HepG2 (cell line): ENCODE measurements around the gene CEACAM16. TPM values are rescaled to one million over a fixed set of nuclear protein-coding genes. Genes with fewer than 3 reads are reported as not detected.

Experiments
- CSRNP1 ChIP-seq: sonication (generic); formaldehyde crosslinking; IDR thresholded peaks from 2 replicates; pipeline ENCODE4 v1.8.1; 2023; ENCODE audit warnings: mild to moderate bottlenecking, missing genetic modification reagents
- HDAC2 ChIP-seq: sonication (generic); formaldehyde crosslinking; IDR thresholded peaks from 2 replicates; pipeline ENCODE4 v1.4.0; 2020; ENCODE audit warnings: missing genetic modification reagents
- NFRKB ChIP-seq: fragments of 450-650 bp; IDR thresholded peaks from 2 replicates; pipeline ENCODE4 v1.6.1; 2017
- PAF1 ChIP-seq: IDR thresholded peaks from 2 replicates; pipeline ENCODE4 v1.6.1; 2016; ENCODE audit warnings: missing genetic modification reagents, missing compliant biosample characterization
- PITX1 ChIP-seq: sonication (generic); formaldehyde crosslinking; IDR thresholded peaks from 2 replicates; pipeline ENCODE4 v1.5.1; 2020; ENCODE audit warnings: mild to moderate bottlenecking, missing genetic modification reagents
- STAT5B ChIP-seq: sonication (generic); formaldehyde crosslinking; IDR thresholded peaks from 2 replicates; pipeline ENCODE4 v1.4.0; 2020; ENCODE audit warnings: missing genetic modification reagents
- ZFP36 ChIP-seq: fragments of 150-350 bp; IDR thresholded peaks from 2 replicates; pipeline ENCODE4 v1.6.1; 2018; ENCODE audit warnings: borderline replicate concordance, low read length, low read depth; ENCODE audit not compliant: partially characterized antibody
- ZNF430 ChIP-seq: sonication (generic); formaldehyde crosslinking; IDR thresholded peaks from 2 replicates; pipeline ENCODE4 v1.9.0; 2021; ENCODE audit warnings: mild to moderate bottlenecking, missing genetic modification reagents
- ZNF670 ChIP-seq: sonication (generic); formaldehyde crosslinking; IDR thresholded peaks from 2 replicates; pipeline ENCODE4 v1.8.0; 2022; ENCODE audit warnings: mild to moderate bottlenecking, missing genetic modification reagents, borderline replicate concordance
- ZNF678 ChIP-seq: sonication (generic); formaldehyde crosslinking; IDR thresholded peaks from 2 replicates; pipeline ENCODE4 v1.4.0; 2020; ENCODE audit warnings: mild to moderate bottlenecking, missing genetic modification reagents
- ZNF724P ChIP-seq: sonication (generic); formaldehyde crosslinking; IDR thresholded peaks from 2 replicates; pipeline ENCODE4 v1.8.0; 2022; ENCODE audit warnings: missing genetic modification reagents, borderline replicate concordance
- ZNF839 ChIP-seq: sonication (generic); formaldehyde crosslinking; IDR thresholded peaks from 2 replicates; pipeline ENCODE4 v1.4.0; 2020; ENCODE audit warnings: missing genetic modification reagents, mild to moderate bottlenecking, borderline replicate concordance
- polyA plus RNA-seq, 8 experiments: library from polyadenylated mRNA; depleted of rRNA in 3 of 8; stranded (reverse) in 7 of 8; unstranded in 1 of 8; fragments of >200 nt; fragmentation: Illumina TruSeq in 4 of 8; extraction: Trizol in 4 of 8; gene quantifications; 2 replicates each; pipeline versions ENCODE4 v1.2.1 to v1.2.3, GENCODE V29; 2011 to 2016; ENCODE audit warnings: low read depth in 4 of 8, missing spikeins in 1 of 8, mixed read lengths in 1 of 8; ENCODE audit not compliant: insufficient read depth in 1 of 8
- total RNA-seq, 5 experiments: library from RNA; depleted of rRNA; stranded (reverse); fragments of >200 nt; fragmentation: Illumina TruSeq; extraction: Trizol; gene quantifications; 2 replicates each; pipeline ENCODE4 v1.2.3, GENCODE V29; 2016; ENCODE audit warnings: low read depth in 1 of 5
- TF ChIP-seq, protein P1 (sequence below): sonication (generic); formaldehyde crosslinking; IDR thresholded peaks from 2 replicates; pipeline ENCODE4 v1.5.0; 2020; ENCODE audit warnings: missing genetic modification reagents
- TF ChIP-seq, protein P2 (sequence below), 2 experiments: IDR thresholded peaks; 2 replicates each; pipeline ENCODE4 v1.6.1; 2011 to 2012; ENCODE audit warnings: low read length in 2 of 2, borderline replicate concordance in 1 of 2, low read depth in 1 of 2, mild to moderate bottlenecking in 1 of 2, moderate library complexity in 1 of 2
- TF ChIP-seq, protein P3 (sequence below): sonication (generic); formaldehyde crosslinking; IDR thresholded peaks from 2 replicates; pipeline ENCODE4 v1.5.1; 2020; ENCODE audit warnings: missing genetic modification reagents, mild to moderate bottlenecking, borderline replicate concordance
- TF ChIP-seq, protein P4 (sequence below): sonication (generic); formaldehyde crosslinking; IDR thresholded peaks from 2 replicates; pipeline ENCODE4 v1.8.0; 2022; ENCODE audit warnings: missing genetic modification reagents, mild to moderate bottlenecking, moderate library complexity, borderline replicate concordance
- TF ChIP-seq, protein P5 (sequence below): sonication (generic); formaldehyde crosslinking; IDR thresholded peaks from 2 replicates; pipeline ENCODE4 v1.8.0; 2022; ENCODE audit warnings: missing genetic modification reagents, mild to moderate bottlenecking, borderline replicate concordance

Gene CEACAM16
- total and polyA plus RNA-seq, 2 of the 13 experiments (the other 11 are each of a cell fraction or from before 2014, with no cell fraction given), result not detected

DNA sequence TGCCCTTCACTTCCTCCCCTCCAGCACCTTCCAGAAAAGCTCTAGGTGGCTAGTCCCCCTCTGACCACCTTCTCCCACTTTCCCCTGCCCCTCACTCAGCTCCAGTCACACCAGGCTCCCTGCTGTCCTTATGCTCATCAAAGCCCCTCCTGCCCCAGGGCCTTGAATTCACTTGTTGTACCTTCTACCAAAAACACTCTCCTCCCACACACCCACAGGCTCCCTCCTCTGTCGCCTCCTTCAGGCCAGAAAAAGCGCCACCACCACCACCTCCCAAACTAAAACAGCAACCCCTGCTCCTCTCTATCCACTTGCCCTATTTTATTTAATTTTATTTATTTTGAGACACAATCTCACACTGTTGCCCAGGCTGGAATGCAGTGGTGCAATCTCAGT, 4.8 kb upstream of the CEACAM16 start (continued):
- TF ChIP-seq, protein P1, sequence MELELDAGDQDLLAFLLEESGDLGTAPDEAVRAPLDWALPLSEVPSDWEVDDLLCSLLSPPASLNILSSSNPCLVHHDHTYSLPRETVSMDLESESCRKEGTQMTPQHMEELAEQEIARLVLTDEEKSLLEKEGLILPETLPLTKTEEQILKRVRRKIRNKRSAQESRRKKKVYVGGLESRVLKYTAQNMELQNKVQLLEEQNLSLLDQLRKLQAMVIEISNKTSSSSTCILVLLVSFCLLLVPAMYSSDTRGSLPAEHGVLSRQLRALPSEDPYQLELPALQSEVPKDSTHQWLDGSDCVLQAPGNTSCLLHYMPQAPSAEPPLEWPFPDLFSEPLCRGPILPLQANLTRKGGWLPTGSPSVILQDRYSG (CRISPR knock-in tag), result no peak
- TF ChIP-seq, protein P2, sequence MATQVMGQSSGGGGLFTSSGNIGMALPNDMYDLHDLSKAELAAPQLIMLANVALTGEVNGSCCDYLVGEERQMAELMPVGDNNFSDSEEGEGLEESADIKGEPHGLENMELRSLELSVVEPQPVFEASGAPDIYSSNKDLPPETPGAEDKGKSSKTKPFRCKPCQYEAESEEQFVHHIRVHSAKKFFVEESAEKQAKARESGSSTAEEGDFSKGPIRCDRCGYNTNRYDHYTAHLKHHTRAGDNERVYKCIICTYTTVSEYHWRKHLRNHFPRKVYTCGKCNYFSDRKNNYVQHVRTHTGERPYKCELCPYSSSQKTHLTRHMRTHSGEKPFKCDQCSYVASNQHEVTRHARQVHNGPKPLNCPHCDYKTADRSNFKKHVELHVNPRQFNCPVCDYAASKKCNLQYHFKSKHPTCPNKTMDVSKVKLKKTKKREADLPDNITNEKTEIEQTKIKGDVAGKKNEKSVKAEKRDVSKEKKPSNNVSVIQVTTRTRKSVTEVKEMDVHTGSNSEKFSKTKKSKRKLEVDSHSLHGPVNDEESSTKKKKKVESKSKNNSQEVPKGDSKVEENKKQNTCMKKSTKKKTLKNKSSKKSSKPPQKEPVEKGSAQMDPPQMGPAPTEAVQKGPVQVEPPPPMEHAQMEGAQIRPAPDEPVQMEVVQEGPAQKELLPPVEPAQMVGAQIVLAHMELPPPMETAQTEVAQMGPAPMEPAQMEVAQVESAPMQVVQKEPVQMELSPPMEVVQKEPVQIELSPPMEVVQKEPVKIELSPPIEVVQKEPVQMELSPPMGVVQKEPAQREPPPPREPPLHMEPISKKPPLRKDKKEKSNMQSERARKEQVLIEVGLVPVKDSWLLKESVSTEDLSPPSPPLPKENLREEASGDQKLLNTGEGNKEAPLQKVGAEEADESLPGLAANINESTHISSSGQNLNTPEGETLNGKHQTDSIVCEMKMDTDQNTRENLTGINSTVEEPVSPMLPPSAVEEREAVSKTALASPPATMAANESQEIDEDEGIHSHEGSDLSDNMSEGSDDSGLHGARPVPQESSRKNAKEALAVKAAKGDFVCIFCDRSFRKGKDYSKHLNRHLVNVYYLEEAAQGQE (IDR thresholded peaks at IDR 0.05; ENCODE audit: borderline replicate concordance in 1 of 2, low read depth in 1 of 2, low read length in 2 of 2), result no peak
- TF ChIP-seq ZFP36 (no peak), ZNF839 (CRISPR knock-in tag) (no peak), NFRKB (no peak), CSRNP1 (CRISPR knock-in tag) (no peak), STAT5B (CRISPR knock-in tag) (no peak), PAF1 (no peak), HDAC2 (no peak), ZNF430 (CRISPR knock-in tag) (no peak), ZNF724P (CRISPR knock-in tag) (no peak), PITX1 (CRISPR knock-in tag) (no peak), ZNF678 (CRISPR knock-in tag) (0 out of 2 replicates have a peak, but pooled peaks have one; percentile 44), ZNF670 (no peak)
- TF ChIP-seq, protein P3, sequence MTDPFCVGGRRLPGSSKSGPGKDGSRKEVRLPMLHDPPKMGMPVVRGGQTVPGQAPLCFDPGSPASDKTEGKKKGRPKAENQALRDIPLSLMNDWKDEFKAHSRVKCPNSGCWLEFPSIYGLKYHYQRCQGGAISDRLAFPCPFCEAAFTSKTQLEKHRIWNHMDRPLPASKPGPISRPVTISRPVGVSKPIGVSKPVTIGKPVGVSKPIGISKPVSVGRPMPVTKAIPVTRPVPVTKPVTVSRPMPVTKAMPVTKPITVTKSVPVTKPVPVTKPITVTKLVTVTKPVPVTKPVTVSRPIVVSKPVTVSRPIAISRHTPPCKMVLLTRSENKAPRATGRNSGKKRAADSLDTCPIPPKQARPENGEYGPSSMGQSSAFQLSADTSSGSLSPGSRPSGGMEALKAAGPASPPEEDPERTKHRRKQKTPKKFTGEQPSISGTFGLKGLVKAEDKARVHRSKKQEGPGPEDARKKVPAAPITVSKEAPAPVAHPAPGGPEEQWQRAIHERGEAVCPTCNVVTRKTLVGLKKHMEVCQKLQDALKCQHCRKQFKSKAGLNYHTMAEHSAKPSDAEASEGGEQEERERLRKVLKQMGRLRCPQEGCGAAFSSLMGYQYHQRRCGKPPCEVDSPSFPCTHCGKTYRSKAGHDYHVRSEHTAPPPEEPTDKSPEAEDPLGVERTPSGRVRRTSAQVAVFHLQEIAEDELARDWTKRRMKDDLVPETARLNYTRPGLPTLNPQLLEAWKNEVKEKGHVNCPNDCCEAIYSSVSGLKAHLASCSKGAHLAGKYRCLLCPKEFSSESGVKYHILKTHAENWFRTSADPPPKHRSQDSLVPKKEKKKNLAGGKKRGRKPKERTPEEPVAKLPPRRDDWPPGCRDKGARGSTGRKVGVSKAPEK, result no peak
- TF ChIP-seq, protein P4, sequence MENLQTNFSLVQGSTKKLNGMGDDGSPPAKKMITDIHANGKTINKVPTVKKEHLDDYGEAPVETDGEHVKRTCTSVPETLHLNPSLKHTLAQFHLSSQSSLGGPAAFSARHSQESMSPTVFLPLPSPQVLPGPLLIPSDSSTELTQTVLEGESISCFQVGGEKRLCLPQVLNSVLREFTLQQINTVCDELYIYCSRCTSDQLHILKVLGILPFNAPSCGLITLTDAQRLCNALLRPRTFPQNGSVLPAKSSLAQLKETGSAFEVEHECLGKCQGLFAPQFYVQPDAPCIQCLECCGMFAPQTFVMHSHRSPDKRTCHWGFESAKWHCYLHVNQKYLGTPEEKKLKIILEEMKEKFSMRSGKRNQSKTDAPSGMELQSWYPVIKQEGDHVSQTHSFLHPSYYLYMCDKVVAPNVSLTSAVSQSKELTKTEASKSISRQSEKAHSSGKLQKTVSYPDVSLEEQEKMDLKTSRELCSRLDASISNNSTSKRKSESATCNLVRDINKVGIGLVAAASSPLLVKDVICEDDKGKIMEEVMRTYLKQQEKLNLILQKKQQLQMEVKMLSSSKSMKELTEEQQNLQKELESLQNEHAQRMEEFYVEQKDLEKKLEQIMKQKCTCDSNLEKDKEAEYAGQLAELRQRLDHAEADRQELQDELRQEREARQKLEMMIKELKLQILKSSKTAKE (CRISPR knock-in tag), result no peak
- TF ChIP-seq, protein P5, sequence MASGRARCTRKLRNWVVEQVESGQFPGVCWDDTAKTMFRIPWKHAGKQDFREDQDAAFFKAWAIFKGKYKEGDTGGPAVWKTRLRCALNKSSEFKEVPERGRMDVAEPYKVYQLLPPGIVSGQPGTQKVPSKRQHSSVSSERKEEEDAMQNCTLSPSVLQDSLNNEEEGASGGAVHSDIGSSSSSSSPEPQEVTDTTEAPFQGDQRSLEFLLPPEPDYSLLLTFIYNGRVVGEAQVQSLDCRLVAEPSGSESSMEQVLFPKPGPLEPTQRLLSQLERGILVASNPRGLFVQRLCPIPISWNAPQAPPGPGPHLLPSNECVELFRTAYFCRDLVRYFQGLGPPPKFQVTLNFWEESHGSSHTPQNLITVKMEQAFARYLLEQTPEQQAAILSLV (CRISPR knock-in tag), result 0 out of 2 replicates have a peak, but pooled peaks have one; percentile 4
